ENCODE results near the gene TBX4. TPM values are rescaled to one million over a fixed set of nuclear protein-coding genes. Genes with fewer than 3 reads are reported as not detected.
"Not testable (repeated sequence)": the region's sequence is repeated elsewhere in the genome, so short reads cannot be mapped to it uniquely, and the experiment has no call there.

Gene TBX4
- total and polyA plus RNA-seq, 4 donors: not detected

- no peak for DNase-seq (ENCODE audit: low spot score)
These were observed 25.5 kb upstream of the TBX4 start for GRCh38 chr17:61426482-61427304.

GRCh38 chr17:61427567-61427966 is 24.7 kb upstream of the TBX4 start:
- no peak overlapping the region for H3K4me3 ChIP-seq (ENCODE audit: low read depth in 1 of 3, low read length in 3 of 3)
- TF ChIP-seq FOXA2 (IDR thresholded peaks at IDR 0.05) (no peak), NR2F2 (IDR thresholded peaks at IDR 0.05) (no peak), JUND (IDR thresholded peaks at IDR 0.05) (no peak), RXRA (IDR thresholded peaks at IDR 0.05) (no peak), SP1 (IDR thresholded peaks at IDR 0.05) (no peak), TAF1 (conservative IDR thresholded peaks at IDR 0.05) (no peak), YY1 (IDR thresholded peaks at IDR 0.05) (no peak)
- DNase-seq (ENCODE audit: low spot score): no peak

More at GRCh38 chr17:61426482-61427304, 25.5 kb upstream of the TBX4 start:
- Histone ChIP-seq H3K27ac (ENCODE audit: low read depth in 1 of 2, low read length in 2 of 2) (no peak overlapping the region), H3K4me3 (ENCODE audit: low read depth in 1 of 3, low read length in 3 of 3) (no peak overlapping the region), H3K27me3 (ENCODE audit: control insufficient read depth in 4 of 4, insufficient read depth in 4 of 4, low read length in 3 of 4) (no peaks in the 10 kb centered on the region), H3K9me3 (ENCODE audit: control insufficient read depth in 4 of 4, low read length in 3 of 4) (peaks cover 0 to 1% (median 0%) of the 10 kb centered on the region in 4 donors), H3K36me3 (ENCODE audit: control insufficient read depth in 4 of 4, insufficient read depth in 3 of 4, low read depth in 1 of 4, low read length in 3 of 4) (no peaks in the 10 kb centered on the region), H3K9ac (ENCODE audit: low read depth in 1 of 2, low read length in 2 of 2) (no peak overlapping the region), H3K4me1 (ENCODE audit: control insufficient read depth in 4 of 4, insufficient read depth in 4 of 4, low read length in 3 of 4) (no peaks in the 10 kb centered on the region)
- WGBS: 77% methylated on average over 10 of the region's 10 CpGs
- TF ChIP-seq NR2F2 (IDR thresholded peaks at IDR 0.05): no peak
- no peak for TF ChIP-seq HNF4A (conservative IDR thresholded peaks at IDR 0.05)
- no peak for TF ChIP-seq FOXA1 (IDR thresholded peaks at IDR 0.05)
- TF ChIP-seq MAX (IDR thresholded peaks at IDR 0.05): no peak
- no peak for TF ChIP-seq ZBTB33 (IDR thresholded peaks at IDR 0.05)
- no peak for TF ChIP-seq EGR1 (IDR thresholded peaks at IDR 0.05; ENCODE audit: low read depth in 2 of 2)
- TF ChIP-seq TAF1 (conservative IDR thresholded peaks at IDR 0.05): no peak
- no peak for TF ChIP-seq RAD21 (IDR thresholded peaks at IDR 0.05)
- TF ChIP-seq HNF4G (IDR thresholded peaks at IDR 0.05): no peak
- no peak for TF ChIP-seq RXRA (IDR thresholded peaks at IDR 0.05)
- TF ChIP-seq SP1 (IDR thresholded peaks at IDR 0.05): no peak
- TF ChIP-seq YY1 (IDR thresholded peaks at IDR 0.05): no peak
- no peak for TF ChIP-seq JUND (IDR thresholded peaks at IDR 0.05)
- no peak for TF ChIP-seq GABPA (IDR thresholded peaks at IDR 0.05 in 1 of 2, conservative IDR thresholded peaks at IDR 0.05 in 1 of 2)

GRCh38 chr17:61429274-61429673 is 22.9 kb upstream of the TBX4 start:
- DNase-seq (ENCODE audit: low spot score): no peak
- no peak overlapping the region for H3K4me3 ChIP-seq (ENCODE audit: low read depth in 1 of 3, low read length in 3 of 3)

More at GRCh38 chr17:61427567-61427966, 24.7 kb upstream of the TBX4 start:
- H3K27me3 ChIP-seq (ENCODE audit: control insufficient read depth in 4 of 4, insufficient read depth in 4 of 4, low read length in 3 of 4): no peaks in the 10 kb centered on the region
- H3K9me3 ChIP-seq (ENCODE audit: control insufficient read depth in 4 of 4, low read length in 3 of 4): peaks cover 0 to 1% (median 0%) of the 10 kb centered on the region in 4 donors
- no peaks in the 10 kb centered on the region for H3K36me3 ChIP-seq (ENCODE audit: control insufficient read depth in 4 of 4, insufficient read depth in 3 of 4, low read depth in 1 of 4, low read length in 3 of 4)
- H3K9ac ChIP-seq (ENCODE audit: low read depth in 1 of 2, low read length in 2 of 2): no peak overlapping the region
- no peak overlapping the region for H3K27ac ChIP-seq (ENCODE audit: low read depth in 1 of 2, low read length in 2 of 2)
- no peaks in the 10 kb centered on the region for H3K4me1 ChIP-seq (ENCODE audit: control insufficient read depth in 4 of 4, insufficient read depth in 4 of 4, low read length in 3 of 4)

GRCh38 chr17:61429831-61430230 is 22.4 kb upstream of the TBX4 start:
- H3K9ac ChIP-seq (ENCODE audit: low read depth in 1 of 2, low read length in 2 of 2); DNase-seq (ENCODE audit: low spot score); H3K4me3 ChIP-seq (ENCODE audit: low read depth in 1 of 3, low read length in 3 of 3); H3K9me3 ChIP-seq (ENCODE audit: control insufficient read depth in 4 of 4, low read length in 3 of 4); H3K4me1 ChIP-seq (ENCODE audit: control insufficient read depth in 4 of 4, insufficient read depth in 4 of 4, low read length in 3 of 4); H3K36me3 ChIP-seq (ENCODE audit: control insufficient read depth in 4 of 4, insufficient read depth in 3 of 4, low read depth in 1 of 4, low read length in 3 of 4); H3K27ac ChIP-seq (ENCODE audit: low read depth in 1 of 2, low read length in 2 of 2); H3K27me3 ChIP-seq (ENCODE audit: control insufficient read depth in 4 of 4, insufficient read depth in 4 of 4, low read length in 3 of 4): not testable (repeated sequence)
- 93% methylated on average over 6 of the region's 6 CpGs for WGBS

More at GRCh38 chr17:61429274-61429673, 22.9 kb upstream of the TBX4 start:
- WGBS: 36% methylated on average over 1 of the region's 1 CpG
- Histone ChIP-seq H3K9me3 (ENCODE audit: control insufficient read depth in 4 of 4, low read length in 3 of 4) (peaks cover 0 to 1% (median 0%) of the 10 kb centered on the region in 4 donors), H3K27me3 (ENCODE audit: control insufficient read depth in 4 of 4, insufficient read depth in 4 of 4, low read length in 3 of 4) (no peaks in the 10 kb centered on the region), H3K36me3 (ENCODE audit: control insufficient read depth in 4 of 4, insufficient read depth in 3 of 4, low read depth in 1 of 4, low read length in 3 of 4) (no peaks in the 10 kb centered on the region), H3K4me1 (ENCODE audit: control insufficient read depth in 4 of 4, insufficient read depth in 4 of 4, low read length in 3 of 4) (no peaks in the 10 kb centered on the region), H3K27ac (ENCODE audit: low read depth in 1 of 2, low read length in 2 of 2) (no peak overlapping the region), H3K9ac (ENCODE audit: low read depth in 1 of 2, low read length in 2 of 2) (no peak overlapping the region)
- peak in 1 of 2 donors; percentile 21 for TF ChIP-seq HNF4A (conservative IDR thresholded peaks at IDR 0.05)
- no peak for TF ChIP-seq GABPA (IDR thresholded peaks at IDR 0.05 in 1 of 2, conservative IDR thresholded peaks at IDR 0.05 in 1 of 2)

All from liver (tissue), 9 donors.